NCI-H446 (cell line): ENCODE data around the gene CAD.

Experiments used
- DNase-seq, 2 experiments: peaks; one replicate each; lab custom pipeline; 2025; lab: John Stamatoyannopoulos, UW

Gene CAD

GRCh38 chr2:27225526-27225925 lies 8.4 kb downstream of the CAD start:
- no peak for DNase-seq

GRCh38 chr2:27227501-27227900 lies 10.3 kb downstream of the CAD start:
- no peak for DNase-seq

GRCh38 chr2:27231921-27232320 lies 14.8 kb downstream of the CAD start:
- no peak for DNase-seq

- no peak for DNase-seq
Observed at GRCh38 chr2:27233341-27233740, 16.2 kb downstream of the CAD start.

DNA sequence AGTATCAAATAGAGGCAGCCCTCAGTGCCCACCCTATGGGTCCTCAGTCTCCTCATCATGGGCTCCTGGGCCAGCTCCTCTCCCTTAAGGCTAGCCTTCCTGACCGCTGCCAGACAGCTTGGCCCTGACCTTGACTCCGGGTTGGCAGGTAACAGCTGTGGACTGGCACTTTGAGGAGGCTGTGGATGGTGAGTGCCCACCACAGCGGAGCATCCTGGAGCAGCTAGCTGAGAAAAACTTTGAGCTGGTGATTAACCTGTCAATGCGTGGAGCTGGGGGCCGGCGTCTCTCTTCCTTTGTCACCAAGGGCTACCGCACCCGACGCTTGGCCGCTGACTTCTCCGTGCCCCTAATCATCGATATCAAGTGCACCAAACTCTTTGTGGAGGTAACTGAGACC lies 19.0 kb downstream of the CAD start:
- no peak for DNase-seq

- no peak for DNase-seq
Observed at GRCh38 chr2:27236626-27237025, 19.5 kb downstream of the CAD start.

- no peak for DNase-seq
Observed at GRCh38 chr2:27237341-27237945, 20.3 kb downstream of the CAD start.

DNA sequence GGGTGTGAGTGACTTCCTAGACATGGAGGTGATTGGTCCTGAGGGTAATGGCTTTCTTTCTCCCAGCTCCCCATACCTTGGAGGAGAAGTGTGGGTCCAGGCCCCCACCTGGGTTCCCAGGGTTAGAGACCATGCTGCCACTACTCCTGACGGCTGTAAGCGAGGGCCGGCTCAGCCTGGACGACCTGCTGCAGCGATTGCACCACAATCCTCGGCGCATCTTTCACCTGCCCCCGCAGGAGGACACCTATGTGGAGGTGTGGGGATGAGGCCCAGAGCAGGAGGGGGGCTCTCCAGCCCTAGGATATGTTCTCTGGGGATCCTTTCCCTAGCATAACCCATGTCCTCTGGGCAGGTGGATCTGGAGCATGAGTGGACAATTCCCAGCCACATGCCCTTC lies 21.8 kb downstream of the CAD start:
- no peak for DNase-seq

DNA sequence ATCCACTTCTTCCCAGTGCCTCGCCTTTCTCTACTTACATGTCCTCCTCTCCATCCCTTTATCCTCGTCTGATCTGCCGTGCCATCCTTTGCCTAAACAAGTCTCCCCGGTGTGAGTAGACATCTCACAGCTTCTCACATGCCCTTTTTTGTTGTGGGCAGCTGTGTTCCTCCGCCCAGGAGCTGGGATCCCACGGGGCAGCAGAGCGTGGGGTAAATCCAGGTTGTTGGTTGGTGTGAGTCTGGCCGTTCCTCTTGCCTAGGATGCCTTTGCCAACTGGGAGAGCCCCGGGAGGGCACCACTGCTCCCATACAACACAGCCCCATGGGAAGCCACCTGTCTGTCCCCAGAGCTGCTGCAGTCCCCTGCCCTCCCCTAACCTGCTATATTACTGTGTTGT lies 23.2 kb downstream of the CAD start:
- no peak for DNase-seq

DNA sequence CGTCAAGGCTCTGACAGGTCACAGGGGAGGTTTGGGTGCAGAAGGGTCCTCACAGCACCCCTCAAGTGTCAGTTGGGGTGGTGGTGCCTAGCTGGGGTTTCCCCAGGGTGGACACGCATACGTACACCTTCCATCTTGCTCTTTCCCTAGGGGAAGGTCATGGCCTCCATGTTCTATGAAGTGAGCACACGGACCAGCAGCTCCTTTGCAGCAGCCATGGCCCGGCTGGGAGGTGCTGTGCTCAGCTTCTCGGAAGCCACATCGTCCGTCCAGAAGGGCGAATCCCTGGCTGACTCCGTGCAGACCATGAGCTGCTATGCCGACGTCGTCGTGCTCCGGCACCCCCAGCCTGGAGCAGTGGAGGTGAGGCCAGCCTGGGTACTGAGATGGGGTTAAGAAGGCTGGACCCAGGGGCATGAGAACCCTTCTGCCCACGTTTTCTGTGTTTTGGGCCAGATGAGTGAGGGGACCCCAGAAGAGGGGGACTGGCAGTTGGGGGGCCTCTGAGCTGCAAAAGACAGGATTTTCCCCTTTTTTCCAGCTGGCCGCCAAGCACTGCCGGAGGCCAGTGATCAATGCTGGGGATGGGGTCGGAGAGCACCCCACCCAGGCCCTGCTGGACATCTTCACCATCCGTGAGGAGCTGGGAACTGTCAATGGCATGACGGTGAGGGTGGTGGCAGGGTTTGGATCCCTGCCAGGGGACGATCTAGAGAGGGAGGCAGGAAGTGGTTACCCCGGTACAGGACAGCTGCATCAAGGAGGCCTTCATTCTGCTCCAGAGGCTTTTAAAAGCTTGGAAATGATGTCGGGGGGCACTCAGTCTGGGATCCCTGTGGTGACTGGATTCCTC lies 24.8 kb downstream of the CAD start:
- DNase-seq = no peak

DNA sequence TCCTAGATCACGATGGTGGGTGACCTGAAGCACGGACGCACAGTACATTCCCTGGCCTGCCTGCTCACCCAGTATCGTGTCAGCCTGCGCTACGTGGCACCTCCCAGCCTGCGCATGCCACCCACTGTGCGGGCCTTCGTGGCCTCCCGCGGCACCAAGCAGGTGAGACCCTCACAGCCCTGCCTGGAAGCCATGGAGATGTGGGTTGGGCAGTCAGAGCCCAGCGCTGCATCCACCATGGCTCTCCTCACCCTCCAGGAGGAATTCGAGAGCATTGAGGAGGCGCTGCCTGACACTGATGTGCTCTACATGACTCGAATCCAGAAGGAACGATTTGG lies 25.4 kb downstream of the CAD start:
- DNase-seq = no peak

GRCh38 chr2:27243391-27244130 lies 26.4 kb downstream of the CAD start:
- DNase-seq = no peak

GRCh38 chr2:27245116-27245515 lies 27.9 kb downstream of the CAD start:
- no peak for DNase-seq

DNA sequence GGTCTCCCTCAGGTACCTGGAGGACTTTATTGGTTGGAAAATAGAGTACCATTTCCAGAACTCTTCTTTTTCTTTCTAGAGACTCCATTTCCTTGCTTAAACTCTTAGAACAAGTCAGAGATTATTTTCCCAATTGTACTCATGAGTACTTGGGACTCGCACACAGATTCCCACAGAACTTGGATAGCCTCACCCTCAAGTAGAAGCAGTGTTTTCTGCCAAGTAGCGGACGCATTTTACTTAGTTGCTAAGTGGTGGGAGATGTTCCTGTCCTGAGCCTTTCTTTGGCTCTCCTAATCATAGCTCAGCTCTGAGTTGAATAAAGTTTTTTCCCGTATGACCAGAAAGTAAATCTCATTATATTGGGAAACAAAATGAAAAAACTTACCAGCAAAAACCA lies 28.5 kb downstream of the CAD start:
- DNase-seq = no peak

- DNase-seq = no peak
Observed at GRCh38 chr2:27247893-27248292, 30.7 kb downstream of the CAD start.

DNA sequence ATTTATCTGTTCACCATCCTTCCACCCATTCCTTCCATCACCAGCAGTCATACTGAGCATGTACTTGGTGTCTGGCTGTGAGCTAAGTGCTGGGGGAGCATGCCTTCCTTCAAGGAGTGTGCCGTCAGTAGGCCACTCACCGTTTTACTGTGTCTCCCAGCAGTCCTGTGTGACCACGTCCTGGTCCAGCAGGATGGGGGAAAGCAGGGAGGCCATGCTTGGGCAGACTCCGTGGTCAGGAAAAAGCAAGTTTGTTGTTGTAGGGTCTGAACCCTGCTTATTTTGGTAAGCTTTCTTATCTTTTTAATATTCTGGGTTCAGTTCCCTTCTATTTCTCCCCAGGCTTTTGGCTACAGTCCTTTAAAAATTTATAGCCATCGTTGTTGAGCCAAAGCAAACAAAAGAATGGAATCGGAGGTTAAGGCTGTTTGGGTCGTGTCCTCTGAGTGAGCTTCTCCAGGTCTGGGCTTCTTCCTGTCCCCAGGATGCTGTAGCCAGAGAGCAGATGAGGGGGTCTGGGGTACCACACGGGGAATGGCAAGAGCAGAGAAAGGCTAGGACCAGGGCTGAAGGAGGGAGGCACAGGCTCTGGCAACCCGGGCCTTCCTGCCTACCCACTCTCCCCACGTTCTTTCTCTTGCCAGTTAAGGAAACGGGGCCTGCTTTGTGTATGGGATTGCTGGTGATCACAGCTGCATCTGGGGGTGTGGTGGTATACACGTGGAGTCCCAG lies 32.2 kb downstream of the CAD start:
- DNase-seq = no peak

GRCh38 chr2:27249891-27250651 lies 32.9 kb downstream of the CAD start:
- DNase-seq = no peak

GRCh38 chr2:27250652-27251379 lies 33.6 kb downstream of the CAD start:
- no peak for DNase-seq

DNA sequence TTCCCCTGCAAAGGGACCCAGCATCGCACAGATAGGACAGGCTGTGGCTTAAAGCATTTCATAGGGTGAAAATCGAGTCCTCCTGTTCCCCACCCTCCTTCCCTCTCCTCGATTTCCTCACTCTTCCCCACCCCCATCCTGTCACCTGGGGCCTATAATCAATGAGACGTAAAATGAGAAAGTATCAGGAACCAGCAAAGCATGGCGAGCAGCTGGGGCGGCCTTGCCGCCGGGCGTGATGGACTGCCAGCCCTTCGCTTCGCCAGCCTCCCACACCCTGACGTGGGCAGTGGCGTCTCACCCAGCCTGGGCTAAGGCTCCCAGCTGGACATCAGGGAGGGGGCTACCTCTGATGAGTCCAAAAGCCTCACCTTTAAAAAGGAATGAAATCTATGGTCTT lies 34.6 kb downstream of the CAD start:
- DNase-seq = no peak

GRCh38 chr2:27255187-27255586 lies 38.0 kb downstream of the CAD start:
- DNase-seq = no peak

GRCh38 chr2:27255660-27256059 lies 38.5 kb downstream of the CAD start:
- DNase-seq = no peak
